ENCODE data around the gene CDR2L.
"Not testable (repeated sequence)": the region's sequence is repeated elsewhere in the genome, so short reads cannot be mapped to it uniquely, and the experiment has no call there.

CDR2L gene

DNA sequence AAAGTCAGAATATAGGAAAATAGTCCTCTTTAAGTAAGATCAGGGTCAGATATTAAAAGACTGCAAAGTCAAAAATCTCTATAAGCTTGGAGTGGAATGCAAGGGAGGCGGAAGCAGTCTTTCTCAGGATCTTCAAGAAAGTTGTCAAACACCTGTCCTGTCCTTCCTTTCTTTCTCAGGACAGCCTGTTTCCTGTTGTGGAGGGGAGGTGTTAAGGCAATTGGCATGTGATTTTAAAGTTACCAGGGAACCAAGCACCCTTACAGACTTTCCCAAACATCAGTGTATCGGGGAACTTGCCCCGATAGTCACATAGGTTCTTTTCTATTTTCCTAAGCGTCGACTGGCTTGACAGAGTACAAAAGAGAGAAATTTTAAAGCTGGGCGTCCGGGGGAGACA is 57.3 kb downstream of the CDR2L start:
- DNase-seq (ENCODE audit: low spot score): no peak

DNA sequence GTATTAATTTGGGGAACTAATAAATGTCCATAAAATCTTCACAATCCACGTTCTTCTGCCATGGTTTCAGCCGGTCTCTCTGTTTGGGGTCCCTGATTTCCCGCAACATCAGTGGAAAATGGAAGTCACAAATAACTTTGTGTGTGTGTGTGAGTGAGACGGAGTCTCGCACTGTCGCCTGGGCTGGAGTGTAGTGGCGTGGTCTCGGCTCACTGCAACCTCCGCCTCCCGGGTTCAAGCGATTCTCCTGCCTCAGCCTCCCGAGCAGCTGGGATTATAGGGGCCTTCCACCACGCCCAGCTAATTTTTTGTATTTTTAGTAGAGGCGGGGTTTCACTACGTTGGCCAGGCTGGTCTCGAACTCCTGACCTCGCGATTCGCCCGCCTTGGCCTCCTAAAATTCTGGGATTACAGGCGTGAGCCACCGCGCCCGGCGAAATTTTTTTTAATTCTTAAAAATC is 58.5 kb downstream of the CDR2L start:
- DNase-seq (ENCODE audit: low spot score): not testable (repeated sequence)

DNA sequence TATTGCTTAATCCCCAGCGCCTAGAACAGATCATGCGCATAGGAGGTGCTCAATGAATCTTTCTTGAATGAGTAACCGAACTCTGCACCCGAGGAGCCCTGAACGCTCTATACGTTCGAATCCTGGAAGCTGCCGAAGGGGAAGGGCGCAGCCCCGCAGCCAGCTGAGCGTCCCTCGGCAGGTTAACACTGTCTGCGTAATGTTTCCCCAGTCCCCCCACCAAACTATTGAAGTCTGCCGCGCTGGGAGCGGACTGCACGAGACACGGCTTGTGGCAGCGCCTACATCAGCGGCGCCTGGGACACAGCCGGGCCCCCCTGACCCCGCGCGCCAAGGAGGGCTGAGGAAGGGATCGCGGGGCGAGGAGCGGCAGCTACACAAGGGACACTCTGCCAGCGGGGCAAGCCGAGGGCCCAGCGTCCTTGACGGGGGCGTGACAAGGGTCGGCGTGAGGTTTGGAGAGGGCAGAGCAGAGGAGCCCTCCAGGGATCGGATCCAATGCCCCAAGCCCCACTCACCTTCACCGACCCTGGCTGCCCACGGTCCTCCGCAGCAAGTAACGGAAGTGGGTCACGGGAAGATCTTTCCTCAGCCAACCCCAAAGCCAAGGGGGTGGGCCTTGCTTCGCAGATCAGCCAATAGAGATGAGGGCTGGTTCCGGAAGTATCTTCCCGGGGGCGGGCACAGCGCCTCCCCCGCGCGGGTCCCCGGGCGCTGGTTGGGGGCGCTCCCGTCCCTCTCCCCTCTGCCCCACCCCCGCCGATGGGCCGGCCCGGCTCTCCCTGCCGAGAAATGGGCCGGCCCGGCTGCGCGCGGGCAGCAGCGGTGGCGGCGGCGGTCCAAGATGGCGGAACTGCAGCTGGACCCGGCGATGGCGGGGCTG is 59.2 kb downstream of the CDR2L start, which contains the start of the genes ATP5PD and KCTD2:
Gene ATP5PD (minus strand): TSS at position 563 of the 883 bp plus-strand sequence. CDS start 4,319 bp downstream, outside the sequence.
Gene KCTD2 (plus strand): TSS at position 819 of the 883 bp plus-strand sequence. CDS start 26 bp downstream, at position 845.
- DNase-seq (ENCODE audit: low spot score): peak; percentile 98

DNA sequence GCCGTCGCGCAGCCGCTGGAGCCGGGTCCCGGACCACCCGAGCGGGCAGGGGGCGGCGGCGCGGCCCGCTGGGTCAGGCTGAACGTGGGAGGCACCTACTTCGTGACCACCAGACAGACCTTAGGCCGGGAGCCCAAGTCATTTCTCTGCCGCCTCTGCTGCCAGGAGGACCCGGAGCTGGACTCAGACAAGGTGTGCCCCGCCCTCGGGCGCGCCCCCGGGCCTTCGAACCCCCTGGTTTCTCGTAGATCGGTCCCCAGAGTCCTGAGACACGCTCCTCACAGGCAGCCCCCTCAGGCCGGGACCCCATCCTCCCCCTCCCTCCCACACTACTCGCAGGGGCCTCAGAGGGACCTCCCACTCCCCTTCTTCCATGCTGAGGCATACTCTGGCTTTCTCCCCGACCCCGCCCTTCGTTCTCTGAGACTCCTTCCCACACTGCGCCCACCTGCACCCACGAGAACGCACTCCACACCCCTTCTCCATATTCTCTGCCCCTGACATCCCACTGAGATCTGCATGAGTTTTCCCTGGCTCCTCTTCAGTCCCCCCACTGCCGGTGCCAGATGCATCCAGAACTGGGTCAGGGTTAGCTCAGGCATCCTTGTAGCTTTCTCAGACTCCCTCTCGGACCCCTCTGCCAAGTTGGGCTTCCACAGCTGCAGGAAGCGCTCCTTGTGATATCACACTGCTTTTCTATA is 60.1 kb downstream of the CDR2L start:
- DNase-seq (ENCODE audit: low spot score): no peak

DNA sequence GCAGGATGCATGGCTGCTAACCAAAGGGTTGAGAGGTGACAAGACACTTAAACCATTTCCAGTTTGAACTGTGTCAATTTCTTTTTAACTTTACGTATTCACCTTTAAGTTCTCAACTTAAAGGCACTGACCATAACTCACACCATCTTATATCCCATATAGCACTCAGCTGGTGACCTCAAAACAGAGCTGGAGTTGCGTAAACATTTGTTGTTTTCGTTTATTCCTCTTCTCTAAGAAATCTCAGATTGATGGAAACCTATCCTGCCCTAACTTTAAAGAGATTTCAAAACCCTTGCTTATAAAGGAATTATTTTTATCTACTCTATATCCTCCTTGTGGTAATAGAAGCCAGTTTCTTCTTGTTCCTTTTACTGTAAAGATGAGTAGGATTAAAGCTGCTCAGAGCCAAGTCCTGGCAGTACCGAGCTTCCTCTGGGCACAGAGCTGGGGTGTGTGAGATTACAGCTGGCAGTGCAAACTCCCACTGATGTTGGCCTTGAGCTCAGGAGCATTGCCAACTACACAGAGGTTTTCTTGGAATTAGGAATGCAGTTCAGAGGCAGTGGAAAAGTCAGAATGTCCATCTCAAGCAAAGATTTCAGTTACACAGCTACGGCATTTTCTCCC is 60.9 kb downstream of the CDR2L start:
- no peak for DNase-seq (ENCODE audit: low spot score)

DNA sequence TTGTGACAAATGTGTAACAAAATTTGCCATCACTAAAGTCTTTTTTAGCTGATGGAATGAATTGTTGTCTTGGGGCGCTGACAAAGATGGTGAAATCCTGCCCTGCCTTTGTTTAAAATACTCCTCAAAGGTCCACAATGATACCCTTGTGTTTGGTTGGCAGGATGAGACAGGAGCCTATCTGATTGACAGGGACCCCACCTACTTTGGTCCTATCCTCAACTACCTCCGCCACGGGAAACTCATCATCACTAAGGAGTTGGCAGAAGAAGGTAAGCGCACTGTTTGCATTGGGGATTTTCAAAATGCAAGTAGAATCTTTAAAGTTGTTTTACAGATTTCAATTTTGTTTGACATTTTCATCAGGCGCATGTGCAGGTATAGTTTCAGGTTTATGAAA is 61.6 kb downstream of the CDR2L start:
- DNase-seq (ENCODE audit: low spot score): no peak

DNA sequence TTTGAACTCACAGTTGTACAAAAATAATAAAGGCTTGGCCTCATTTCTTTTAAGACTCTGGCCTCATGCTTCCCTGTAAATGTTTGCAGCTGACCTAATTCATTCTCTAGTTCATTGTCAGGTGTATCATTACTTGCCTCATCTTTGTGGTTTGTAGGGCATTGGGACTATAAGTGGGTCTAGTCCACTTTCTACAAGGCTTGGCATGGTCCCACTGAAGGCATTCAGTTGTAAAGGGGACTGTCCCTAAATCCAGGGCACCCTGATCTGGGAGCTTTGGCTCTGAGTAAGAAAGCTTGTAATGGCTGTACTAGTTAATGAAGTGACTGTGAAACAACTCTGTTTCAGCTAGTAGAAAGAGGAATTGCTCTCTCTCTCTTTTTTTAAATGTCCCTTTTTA is 62.3 kb downstream of the CDR2L start:
- DNase-seq (ENCODE audit: low spot score): no peak

DNA sequence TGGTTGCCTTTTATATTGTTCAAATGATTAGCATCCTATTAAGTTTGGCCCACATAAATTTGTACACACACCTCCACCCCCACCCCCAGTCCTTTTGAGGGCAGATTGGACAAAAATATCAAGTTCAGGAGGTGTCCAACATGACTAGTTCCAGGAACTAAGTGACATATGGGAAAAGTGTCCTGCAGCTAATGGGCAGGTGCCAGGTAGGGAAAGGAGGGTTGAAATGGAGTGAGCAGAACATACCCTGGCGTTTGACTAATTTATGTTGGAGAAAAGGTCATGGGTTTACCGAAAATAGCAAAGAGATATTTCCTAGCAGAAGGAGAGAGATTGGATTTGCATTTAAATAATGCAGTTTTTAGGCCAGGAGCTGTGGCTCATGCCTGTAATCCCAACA is 64.5 kb downstream of the CDR2L start:
- no peak for DNase-seq (ENCODE audit: low spot score)
